HG02642 (cell line): ENCODE data around the gene STX2.
"Not testable (repeated sequence)": the region's sequence is repeated elsewhere in the genome, so short reads cannot be mapped to it uniquely, and the experiment has no call there.

Source experiments
- ATAC-seq: cut with Tn5 transposase; IDR thresholded peaks from one replicate; pipeline ENCODE4 v1.9.1; 2021; ENCODE audit warnings: mild to moderate bottlenecking; ENCODE audit not compliant: unreplicated experiment, poor library complexity

STX2 gene

GRCh38 chr12:130775953-130776856 lies 62.8 kb downstream of the STX2 start:
- no peak for ATAC-seq

DNA sequence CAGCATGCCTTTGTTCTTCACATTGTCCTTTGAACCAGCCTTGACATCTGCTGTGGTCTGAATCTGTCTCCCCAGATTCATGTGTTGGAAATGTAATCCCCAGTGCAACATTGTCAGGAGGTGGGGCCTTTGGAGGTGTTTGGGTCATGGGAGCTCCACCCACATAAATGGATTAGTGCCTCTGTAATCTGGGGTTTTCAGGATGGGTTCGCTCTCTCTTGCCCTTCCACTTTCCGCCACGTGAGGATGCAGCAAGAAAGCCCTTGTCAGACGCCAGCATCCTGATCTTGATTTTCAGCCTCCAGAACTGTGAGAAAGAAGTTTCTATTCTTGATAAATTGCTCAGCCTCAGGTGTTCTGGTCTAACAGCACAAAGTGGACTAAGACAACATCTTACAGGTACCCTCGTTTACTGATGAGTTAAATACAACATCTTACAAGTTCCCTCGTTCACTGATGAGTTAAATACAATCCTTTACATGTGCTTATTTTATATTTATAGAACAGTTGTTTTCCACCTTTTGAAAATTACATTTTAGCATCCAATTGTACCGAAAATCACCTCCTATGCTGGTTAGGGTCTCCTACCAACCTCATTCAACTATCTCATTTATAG lies 68.5 kb downstream of the STX2 start:
- ATAC-seq = no peak

- ATAC-seq = no peak
Measured at GRCh38 chr12:130768120-130768519, 70.9 kb downstream of the STX2 start.

- ATAC-seq = no peak
Measured at GRCh38 chr12:130766470-130766869, 72.6 kb downstream of the STX2 start.

DNA sequence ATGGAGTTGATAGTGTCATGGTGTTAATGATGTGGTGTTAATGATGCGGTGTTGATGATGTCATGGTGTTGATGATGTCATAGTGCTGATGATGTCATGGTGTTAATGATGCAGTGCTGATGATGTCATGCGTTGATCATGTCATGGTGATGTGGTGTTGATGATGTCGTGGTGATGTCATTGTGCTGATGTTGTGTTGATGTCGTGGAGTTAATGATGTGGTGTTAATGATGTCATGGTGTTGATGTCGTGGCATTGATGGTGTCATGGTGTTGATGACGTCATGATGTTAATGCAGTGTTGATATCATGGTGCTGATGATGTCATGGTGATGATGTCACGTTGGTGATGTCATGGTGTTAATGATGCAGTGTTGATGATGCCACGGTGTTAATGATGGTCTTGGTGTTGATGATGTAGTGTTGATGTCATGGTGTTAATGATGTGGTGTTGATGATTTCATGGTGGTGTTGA lies 73.8 kb downstream of the STX2 start:
- ATAC-seq = no peak

DNA sequence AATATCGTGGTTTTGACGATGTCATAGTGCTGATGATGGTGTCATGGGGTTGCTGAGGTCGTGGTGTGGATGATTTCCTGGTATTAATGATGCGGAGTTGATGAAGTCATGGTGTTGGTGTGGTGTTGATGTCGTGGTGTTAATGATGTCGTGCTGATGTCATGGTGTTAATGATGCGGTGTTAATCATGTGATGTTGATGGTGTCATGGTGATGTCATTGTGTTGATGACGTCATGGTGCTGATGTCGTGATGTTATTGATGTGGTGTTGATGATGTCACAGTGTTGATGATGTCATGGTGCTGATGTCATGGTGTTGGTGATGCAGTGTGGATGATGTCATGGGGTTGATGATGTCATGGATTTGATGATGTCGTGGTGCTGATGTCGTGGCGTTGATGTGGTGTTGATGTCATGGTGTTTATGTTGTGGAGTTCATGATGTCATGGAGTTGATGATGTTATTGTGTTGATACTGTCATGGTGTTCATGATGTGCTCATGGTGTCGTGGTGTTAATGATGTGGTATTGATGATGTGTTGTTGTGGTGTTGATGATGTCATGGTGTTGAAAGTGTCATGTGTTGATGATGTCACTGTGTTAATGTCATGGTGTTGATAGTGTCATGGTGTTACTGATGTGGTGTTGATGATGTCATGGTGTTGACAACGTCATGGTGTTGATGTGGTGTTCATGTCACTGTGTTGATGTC lies 74.4 kb downstream of the STX2 start:
- no peak for ATAC-seq

- ATAC-seq = no peak
Measured at GRCh38 chr12:130764073-130764472, 75.0 kb downstream of the STX2 start.

DNA sequence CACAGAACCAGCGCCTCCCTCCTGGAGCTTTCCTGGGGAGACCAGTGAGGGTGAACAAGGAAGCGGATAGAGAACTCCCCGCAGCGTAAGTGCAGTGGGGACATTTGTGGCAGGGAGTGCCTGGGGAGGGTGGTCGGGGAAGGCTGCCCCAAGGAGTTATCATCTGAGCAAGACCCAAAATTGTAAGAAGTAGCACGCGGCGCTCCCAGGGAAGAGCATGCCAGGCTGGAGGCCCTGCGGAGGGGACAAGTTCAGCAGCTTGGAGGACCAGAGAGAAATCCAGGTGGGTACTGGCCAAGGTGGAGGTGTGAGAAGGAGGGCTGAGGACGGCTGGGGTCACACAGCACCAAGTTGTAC lies 76.8 kb downstream of the STX2 start:
- ATAC-seq = no peak

- no peak for ATAC-seq
Measured at GRCh38 chr12:130761537-130762318, 77.3 kb downstream of the STX2 start.

- ATAC-seq = no peak
Measured at GRCh38 chr12:130754234-130754901, 84.7 kb downstream of the STX2 start.

DNA sequence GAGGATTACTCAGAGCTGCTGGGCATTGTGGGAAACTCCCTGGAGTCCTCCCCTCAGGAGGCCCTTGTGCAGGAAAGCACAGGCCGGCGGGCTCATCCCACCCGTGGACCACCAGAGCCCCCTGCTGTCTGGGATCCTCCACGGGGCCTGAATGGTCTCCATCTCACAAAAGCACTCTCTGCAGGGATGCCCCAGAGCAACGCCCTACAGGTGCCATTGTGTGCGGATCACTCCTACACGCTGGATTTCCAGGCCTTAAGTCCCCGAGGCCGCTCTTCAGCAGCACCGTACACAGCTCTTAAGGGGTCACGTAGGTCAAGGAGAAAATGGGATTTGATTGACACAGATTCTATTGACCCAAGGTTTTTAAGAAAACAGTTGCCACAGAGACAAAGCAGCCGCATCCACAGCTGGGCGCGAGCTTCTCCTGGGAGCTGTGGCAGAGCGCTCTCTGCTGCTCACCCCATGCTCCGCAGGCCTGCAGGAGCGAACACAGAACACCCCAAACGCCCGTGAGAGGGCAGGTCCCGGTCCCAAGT lies 86.3 kb downstream of the STX2 start:
- no peak for ATAC-seq

DNA sequence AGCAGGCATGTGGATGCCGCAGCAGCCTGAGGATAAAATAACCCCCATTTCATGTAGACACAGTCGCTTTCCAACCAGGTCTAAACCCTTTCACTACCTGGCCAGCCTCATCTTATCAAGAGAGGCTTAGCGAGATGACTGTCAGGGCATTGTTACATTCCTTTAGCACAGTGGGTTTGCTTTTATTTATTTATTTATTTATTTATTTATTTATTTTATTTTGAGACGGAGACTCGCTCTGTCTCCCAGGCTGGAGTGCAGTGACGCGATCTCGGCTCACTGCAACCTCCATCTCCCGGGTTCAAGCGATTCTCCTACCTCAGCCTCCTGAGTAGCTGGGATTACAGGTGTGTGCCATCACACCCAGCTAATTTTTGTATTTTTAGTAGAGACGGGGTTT lies 87.0 kb downstream of the STX2 start:
- not testable (repeated sequence) for ATAC-seq

GRCh38 chr12:130748786-130749185 lies 90.3 kb downstream of the STX2 start:
- no peak for ATAC-seq

GRCh38 chr12:130747867-130748740 lies 90.9 kb downstream of the STX2 start:
- ATAC-seq = peak; percentile 92

- ATAC-seq = no peak
Measured at GRCh38 chr12:130746546-130746945, 92.5 kb downstream of the STX2 start.

GRCh38 chr12:130745921-130746320 lies 93.1 kb downstream of the STX2 start:
- ATAC-seq = no peak

- ATAC-seq = no peak
Measured at GRCh38 chr12:130744274-130744673, 94.8 kb downstream of the STX2 start.

DNA sequence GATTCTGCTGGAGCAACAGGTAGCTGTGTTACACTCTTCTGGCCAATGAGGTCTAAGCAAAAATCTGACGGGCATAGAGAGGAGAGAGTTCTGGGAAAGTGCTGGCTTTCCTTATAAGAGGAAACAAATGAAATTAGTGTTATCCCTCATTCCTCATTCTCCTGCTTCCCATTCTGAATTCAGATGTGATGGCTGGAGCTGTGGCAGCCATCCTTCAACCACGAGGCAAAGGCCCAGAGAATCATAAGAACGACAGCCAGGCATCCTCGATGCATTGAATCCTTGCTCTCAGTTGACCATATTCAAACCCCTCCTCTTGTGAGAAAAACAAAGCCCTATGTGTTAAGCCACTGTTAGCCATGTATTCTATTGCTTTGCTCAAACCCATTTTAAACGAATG lies 95.4 kb downstream of the STX2 start:
- ATAC-seq = no peak

- ATAC-seq = no peak
Measured at GRCh38 chr12:130743176-130743575, 95.9 kb downstream of the STX2 start.
